AML-193 (cell line): ENCODE data around the gene PRR13.
"Not testable (repeated sequence)": the region's sequence is repeated elsewhere in the genome, so short reads cannot be mapped to it uniquely, and the experiment has no call there.

Source experiments
- DNase-seq, 2 experiments: peaks; one replicate each; lab custom pipeline; 2025; lab: John Stamatoyannopoulos, UW

The PRR13 gene

GRCh38 chr12:53472056-53472582 is 30.6 kb downstream of the PRR13 start:
- no peak for DNase-seq

DNA sequence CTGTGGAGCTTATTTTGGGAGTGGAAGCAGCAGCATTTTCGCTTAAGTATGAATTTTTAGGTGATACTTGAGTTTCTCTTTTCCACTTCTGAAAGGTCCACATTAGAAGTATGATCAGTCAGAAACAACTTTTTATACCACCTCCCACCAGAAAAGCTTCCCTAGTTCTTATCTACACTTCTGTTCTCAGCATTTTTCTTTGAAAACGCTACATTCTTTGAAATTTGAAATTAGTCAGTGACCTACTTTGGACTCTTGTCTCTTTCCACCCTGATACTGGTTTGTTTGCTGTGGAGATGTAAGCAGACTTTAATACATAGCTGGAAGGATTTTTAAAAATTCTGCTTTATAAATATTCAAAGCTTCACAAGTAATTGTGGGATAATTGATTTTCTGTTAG is 32.5 kb downstream of the PRR13 start:
- DNase-seq, result no peak

GRCh38 chr12:53474819-53475218 is 33.3 kb downstream of the PRR13 start:
- no peak for DNase-seq

GRCh38 chr12:53476769-53477209 is 35.3 kb downstream of the PRR13 start:
- peak; percentile 12 to 25 for DNase-seq

GRCh38 chr12:53478865-53479264 is 37.3 kb downstream of the PRR13 start:
- no peak for DNase-seq

DNA sequence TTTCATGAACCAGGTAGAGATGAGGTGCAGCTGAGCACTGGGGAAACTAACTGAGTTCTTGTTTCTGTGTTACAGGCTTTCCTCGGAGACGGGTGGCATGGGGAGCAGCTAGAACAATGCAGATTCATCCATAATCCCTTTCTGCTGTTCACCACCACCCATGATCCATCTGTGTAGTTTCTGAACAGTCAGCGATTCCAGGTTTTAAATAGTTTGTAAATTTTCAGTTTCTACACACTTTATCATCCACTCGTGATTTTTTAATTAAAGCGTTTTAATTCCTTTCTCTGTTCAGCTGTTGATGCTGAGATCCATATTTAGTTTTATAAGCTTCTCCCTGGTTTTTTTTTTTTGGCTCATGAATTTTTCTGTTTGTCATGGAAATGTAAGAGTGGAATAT is 37.8 kb downstream of the PRR13 start:
- no peak for DNase-seq

GRCh38 chr12:53480491-53481442 is 39.2 kb downstream of the PRR13 start:
- no peak for DNase-seq

- not testable (repeated sequence) for DNase-seq
These were observed 39.9 kb downstream of the PRR13 start for GRCh38 chr12:53481458-53481857.

GRCh38 chr12:53481939-53482586 is 40.5 kb downstream of the PRR13 start:
- no peak for DNase-seq

- DNase-seq, result no peak
These were observed 41.2 kb downstream of the PRR13 start for GRCh38 chr12:53482626-53483168.

DNA sequence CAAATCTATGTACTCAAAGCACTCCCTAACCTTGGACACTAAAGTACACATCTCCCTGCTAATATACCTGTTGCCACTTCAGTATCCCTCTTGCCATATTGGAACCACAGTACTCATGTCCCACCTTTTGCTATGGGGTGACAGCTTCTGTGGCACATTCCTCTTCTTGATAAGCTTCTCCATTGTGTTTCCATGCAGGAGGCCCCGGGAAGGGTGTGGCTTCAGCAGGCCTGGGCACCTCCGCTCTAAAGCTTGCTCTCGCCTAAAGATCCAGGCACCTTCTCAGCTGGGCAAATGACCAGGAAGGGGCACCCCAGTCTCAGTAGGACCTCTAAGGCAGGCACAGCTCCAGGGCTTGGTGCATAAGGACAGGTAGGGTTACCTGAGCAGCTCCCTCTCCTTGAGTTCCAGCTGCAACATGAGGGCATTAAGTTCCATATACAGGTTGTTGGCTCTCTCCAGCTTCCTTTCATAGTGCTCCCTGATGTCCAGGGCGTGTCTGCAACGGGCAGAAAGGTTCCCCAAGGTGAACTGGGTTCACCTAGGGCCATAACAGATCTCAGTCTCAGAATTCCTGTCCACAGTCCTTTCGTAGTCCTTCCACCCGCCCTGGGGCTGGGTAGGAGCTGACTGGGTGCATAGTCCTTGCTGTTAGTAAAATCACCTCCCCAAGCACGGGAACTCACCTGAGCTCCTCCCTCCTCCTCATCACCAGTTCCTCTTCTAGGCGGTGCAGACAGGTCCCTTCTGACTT is 41.9 kb downstream of the PRR13 start:
- no peak for DNase-seq

DNA sequence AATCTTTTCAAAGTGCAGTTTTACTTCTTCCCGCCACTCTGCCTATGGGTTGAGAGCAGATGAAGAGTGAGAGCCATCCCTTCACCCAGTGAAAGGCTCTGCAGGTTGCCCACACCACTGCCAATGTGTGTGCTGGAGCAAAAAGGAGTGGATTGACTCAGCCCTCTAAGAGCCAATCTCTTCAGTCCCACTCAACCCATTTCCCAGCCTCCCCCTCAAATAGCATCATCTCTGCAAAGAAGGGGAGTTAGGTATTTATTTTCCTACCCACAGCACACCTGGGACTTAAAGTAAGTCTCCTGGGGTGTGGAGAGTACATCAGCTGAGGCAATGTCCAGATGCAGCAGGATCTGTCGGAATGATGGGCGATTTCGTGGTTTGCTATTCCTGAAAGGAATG is 42.4 kb downstream of the PRR13 start:
- no peak for DNase-seq

DNA sequence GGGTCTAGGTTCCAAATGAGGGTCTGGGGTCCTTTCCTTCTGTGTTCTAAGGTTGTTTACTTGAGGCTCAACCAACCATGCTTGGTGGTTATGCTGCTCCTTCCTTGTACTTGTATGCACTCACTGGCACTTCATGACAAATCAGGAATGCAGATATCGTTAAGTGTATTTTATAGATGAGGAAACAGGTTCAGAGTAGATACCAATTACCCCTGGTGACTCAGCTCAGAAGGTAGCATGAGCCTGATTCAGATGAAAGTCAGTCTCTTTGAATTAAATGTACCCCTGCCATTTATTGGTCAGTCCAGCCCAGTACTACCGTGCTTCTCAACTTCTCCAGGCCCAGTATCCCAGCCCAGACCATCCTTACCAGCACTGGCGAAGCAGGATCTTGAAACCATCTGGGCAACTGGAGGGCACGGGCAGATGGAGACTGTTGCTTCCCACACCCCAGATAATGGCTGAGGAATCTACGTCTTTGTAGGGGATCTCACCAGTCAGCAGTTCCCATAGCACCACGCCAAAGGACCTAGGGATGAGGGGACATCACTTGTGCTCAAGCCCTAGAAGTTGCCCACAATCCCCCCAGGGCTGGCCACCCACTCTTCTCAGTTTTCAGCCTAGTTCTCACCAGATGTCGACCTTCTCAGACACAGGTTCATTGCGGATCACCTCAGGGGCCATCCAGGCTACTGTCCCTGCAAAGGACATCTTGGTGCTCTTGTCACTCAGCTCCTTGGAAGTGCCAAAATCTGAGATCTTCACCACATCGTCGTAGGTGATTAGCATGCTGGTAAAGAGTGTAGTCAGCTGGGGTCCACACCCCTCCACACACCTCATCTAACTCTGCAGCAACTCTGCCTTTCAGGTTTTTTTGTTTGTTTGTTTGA is 43.4 kb downstream of the PRR13 start:
- no peak for DNase-seq

DNA sequence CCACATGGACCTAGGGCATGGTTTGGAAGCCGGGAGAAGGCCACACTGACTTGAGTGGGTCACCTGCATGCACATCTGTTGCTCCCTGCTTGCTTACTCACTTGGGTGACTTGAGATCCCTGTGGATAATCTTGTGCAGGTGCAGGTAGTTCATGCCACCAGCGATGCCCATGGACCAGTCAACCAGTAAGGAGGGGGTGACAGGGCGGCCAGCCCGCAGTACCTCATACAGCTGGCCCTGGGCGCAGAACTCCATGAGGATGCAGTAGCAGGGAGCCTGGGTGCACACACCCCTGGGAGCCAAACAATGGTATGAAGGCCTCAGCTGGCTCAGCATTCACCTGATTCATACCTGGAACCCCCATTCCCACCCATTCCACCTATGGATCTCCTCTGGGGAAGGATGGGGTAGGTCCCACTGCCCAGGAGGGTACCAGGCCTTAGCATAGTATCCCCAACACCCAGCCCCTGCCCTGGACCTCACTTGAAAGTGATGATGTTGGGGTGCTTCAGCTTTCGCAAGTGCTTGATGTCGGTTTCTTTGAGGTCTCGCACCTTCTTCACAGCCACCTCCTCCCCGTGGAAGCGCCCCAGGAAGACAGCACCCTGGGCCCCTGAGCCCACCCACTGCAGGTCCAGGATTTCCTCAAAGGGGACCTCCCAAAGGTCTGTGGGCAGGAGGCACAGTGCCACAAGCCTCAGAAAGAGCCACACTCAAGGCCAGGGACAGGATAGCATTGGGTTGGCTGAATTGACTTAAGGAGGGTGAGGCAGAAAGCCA is 44.6 kb downstream of the PRR13 start:
- no peak for DNase-seq

DNA sequence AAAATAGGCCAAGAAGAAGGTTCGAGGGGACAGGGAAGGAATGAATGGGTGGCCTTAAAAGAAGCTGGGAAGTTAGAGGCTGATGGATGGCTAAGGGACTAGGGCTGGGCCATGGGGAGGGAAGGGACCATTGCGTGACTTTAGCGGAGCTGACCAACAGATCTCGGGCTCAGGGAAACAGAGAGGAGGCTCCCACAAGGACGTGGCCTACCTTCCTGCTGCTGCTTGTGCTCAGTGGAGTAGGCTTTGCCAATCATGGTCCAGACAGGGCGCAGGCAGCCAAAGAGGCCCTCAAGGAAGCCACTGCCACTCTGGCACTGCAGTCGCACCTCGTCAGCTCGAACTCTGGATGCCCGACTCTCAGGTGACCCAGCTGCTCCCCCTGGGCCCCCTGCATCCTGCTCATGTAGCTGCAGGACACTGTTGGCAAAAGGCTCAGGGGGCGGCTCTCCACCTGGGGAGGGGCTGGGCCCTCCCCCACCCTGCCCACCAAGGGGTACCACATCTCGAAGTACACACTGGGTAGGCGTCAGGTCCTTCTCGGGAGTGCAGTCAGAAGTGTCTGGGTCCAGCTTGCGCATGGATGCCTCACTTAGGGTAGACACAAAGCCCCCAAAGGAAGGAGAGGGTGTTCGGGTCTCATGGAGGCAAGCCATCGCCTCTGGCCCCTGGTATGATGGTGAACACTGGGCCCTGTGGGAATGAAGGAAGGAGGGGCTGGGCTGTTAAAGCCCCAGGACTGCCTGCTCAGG is 45.4 kb downstream of the PRR13 start:
- DNase-seq, result no peak

DNA sequence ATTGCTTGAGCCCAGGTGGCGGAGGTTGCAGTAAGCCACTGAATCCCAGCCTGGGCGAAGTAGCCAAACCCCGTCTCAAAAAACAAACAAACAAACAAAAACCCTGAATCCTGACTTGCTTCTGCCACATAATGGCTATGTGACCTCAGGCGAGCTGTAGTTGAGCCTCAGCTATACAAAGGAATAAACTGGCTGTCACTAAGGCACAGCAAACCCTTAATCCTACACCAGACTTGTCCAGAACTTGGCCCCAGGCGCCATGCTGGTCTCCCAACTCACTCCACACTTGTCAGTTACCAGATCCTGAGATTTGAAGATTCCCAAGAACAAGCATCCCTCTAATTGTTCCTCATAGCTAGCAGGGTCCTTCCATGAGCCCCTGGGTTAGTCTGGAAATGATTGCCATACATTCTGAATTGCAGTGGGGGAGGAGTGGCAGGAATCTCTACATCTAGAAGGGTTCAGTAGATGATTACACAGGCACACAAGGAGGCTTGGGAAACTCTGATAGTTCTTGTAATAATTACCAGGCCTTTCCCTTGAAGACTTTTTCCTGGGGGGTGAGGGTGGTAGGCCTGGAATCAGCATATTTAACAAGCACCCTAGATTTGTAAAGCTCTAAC is 47.8 kb downstream of the PRR13 start:
- DNase-seq, result no peak

DNA sequence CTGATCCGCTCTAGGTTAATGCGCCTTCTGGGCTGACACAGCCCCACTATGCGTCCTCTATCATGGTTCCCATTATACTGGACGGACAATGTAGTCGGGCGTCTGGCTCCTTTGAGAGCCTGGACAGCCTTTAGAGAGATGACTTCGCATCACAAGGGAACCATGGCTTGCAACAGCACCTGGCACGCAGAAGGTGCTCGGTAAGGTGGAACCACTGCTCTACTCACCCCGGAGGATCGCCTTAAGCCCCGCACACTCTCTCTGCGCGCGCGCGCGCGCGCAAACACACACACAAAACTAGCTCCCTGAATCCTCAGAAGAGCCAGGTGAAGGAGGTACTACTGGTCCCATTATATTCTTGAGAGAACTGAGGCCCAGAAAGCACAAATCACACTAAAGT is 50.7 kb downstream of the PRR13 start:
- DNase-seq, result no peak

DNA sequence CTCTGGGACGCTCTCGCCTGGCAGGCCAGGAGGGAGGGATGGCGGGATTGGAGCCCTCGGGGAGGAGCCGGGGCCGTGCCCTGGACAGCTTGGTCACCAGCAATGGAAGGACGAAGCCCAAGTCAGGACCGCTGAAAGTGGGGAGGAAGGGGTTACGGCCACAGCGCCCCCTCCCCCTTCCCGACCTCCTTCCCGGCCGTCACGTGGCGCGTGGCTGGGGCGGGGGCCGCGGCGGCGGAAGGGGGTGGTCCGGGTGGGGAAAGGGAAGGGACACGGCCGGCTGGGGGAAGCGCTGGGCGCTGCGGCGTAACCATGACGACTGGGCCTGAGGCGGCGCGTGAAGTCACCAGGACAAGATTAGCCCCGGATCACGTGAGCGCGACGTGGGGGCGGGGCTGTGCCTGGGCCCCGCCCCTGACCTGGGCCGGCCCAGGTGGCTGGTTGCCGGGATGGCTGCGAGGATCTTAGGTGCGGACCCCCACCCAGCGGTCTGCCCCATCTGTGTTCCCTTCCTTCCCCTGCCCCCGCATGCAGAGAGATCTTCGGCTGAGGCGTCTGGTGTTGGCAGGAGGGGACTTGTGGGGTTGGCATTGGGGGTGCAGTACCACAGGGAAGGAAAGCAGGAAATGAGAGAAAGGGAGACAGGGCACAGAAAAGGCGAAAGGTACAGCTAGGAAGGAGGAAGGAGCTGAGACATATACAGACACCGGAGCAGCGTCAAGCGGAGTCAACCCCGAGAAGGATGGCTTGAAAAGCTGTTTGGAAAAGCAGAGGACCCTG is 51.5 kb downstream of the PRR13 start:
- peak; percentile 70 to 73 for DNase-seq
